Measurements from ENCODE around the gene ERC1. TPM values are rescaled to one million over a fixed set of nuclear protein-coding genes. Genes with fewer than 3 reads are reported as not detected.

ERC1 gene
- total RNA-seq, 4 donors from 2014 or later = 58.0 to 83.2 (median 73.5) TPM

DNA sequence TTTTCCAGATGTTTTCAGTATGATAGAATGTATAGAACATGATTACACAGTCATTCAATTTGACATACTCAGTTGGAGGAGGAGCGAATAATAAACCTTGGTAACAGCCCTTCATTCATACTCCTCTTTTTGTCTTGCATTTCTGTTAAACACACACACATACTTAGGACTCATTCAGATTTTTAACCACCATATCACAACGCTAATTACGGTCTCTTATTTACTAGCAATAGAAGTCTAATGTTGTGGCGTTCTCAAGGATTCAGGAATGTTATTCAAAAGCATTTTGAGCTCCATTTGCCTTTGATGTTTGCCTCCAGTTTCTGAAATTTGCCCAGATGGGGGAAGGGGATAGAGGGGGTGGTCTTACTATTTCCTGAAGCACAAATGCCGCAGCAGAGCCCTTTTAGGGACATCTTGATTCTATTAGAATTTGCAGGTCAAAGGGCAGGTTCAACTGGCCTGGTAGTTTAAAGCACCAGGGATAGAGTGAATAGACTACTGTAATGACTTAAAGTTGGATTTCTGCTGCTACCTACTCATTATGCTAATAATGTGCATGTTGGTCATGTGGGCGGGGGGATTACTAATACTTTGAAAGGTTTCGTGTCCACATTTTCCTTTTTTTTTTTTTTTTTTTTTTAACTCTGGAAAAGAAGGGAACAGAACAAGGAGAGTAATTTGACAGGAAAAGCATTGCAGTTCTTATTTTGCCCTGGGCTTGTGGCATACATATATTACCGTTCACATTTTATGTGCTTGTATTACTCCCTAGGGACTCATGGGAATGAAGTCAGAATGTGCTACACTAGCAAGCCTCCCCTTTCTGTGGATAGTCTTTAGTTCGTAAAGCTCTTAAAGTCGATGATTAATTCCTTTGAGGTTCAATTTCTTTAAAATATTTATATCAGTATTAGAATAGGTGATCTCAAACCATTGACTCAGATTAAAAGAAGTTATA is 376.6 kb downstream of the ERC1 start:
- Histone ChIP-seq H3K4me3 (no peak overlapping the region), H3K27ac (no peak overlapping the region), H3K9me3 (no peaks in the 10 kb centered on the region), H3K36me3 (peaks cover 0 to 10% (median 0%) of the 10 kb centered on the region in 3 donors), H3K27me3 (no peaks in the 10 kb centered on the region), H3K4me1 (peaks cover 0 to 23% (median 4%) of the 10 kb centered on the region in 4 donors)
- 47 to 50% methylated on average over 10 of the region's 10 CpGs for WGBS, 2 donors
- DNase-seq (ENCODE audit: low spot score in 2 of 2) = no peak
- TF ChIP-seq, protein P1, sequence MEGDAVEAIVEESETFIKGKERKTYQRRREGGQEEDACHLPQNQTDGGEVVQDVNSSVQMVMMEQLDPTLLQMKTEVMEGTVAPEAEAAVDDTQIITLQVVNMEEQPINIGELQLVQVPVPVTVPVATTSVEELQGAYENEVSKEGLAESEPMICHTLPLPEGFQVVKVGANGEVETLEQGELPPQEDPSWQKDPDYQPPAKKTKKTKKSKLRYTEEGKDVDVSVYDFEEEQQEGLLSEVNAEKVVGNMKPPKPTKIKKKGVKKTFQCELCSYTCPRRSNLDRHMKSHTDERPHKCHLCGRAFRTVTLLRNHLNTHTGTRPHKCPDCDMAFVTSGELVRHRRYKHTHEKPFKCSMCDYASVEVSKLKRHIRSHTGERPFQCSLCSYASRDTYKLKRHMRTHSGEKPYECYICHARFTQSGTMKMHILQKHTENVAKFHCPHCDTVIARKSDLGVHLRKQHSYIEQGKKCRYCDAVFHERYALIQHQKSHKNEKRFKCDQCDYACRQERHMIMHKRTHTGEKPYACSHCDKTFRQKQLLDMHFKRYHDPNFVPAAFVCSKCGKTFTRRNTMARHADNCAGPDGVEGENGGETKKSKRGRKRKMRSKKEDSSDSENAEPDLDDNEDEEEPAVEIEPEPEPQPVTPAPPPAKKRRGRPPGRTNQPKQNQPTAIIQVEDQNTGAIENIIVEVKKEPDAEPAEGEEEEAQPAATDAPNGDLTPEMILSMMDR (IDR thresholded peaks at IDR 0.05) = no peak
- TF ChIP-seq POLR2A (IDR thresholded peaks at IDR 0.05) (no peak), EP300 (IDR thresholded peaks at IDR 0.05) (no peak)

DNA sequence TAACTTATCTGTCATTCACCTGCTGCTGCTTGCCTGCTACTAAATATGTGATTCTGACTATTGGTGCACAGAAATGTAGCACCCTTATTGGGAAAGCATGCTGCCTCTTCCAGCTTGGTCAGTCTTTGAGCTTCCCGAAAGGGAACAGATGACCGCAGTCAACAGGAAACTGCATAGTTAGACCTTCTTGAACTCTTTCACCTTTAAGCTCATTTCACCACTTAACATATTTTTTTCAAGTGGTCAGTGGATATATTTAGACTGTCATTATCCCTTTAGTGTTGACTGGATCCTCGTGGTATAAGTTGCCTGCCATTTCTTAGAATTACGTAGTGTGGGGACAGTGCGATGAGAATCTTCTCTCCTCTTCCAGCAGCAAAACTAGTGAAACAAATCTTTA is 378.4 kb downstream of the ERC1 start:
- Histone ChIP-seq H3K9me3 (no peaks in the 10 kb centered on the region), H3K4me1 (peaks cover 0 to 23% (median 4%) of the 10 kb centered on the region in 4 donors), H3K27ac (no peak overlapping the region), H3K27me3 (no peaks in the 10 kb centered on the region), H3K36me3 (peaks cover 0 to 19% (median 0%) of the 10 kb centered on the region in 3 donors), H3K4me3 (no peak overlapping the region)
- WGBS, 2 donors = 80 to 82% methylated on average over 5 of the region's 5 CpGs
- TF ChIP-seq POLR2A (IDR thresholded peaks at IDR 0.05) (no peak), EP300 (IDR thresholded peaks at IDR 0.05) (no peak)
- TF ChIP-seq, protein P1 (IDR thresholded peaks at IDR 0.05) = no peak
- DNase-seq (ENCODE audit: low spot score in 2 of 2) = no peak

DNA sequence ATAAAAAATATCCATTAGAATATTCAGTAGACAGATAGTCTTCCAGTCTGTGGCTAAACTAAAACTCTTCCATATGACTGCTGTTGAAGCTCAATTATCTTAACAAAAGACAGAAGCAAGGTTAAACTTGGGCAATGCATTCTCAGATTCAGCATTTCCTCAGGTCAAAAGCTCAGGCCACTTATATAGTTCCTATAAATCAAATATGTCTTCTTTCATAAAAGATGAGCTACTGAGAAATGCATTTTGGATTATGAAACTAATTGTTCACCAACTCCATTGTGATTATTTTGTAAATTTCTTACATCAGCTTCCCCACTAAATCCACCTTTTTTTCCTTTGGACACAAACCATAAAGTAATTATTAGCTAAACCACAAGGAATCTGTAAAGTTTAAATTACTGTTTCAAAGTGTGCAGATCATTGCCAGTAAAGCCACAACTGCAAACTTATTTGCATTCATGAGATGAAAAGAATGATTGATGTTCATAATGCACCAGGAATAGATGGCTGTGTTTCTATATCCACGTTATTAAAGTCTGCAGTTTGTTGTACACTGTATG is 379.0 kb downstream of the ERC1 start:
- no peak for DNase-seq (ENCODE audit: low spot score in 2 of 2)
- no peak for TF ChIP-seq EP300 (IDR thresholded peaks at IDR 0.05)
- TF ChIP-seq, protein P1 (IDR thresholded peaks at IDR 0.05) = no peak
- TF ChIP-seq POLR2A (IDR thresholded peaks at IDR 0.05) = no peak
- Histone ChIP-seq H3K27ac (no peak overlapping the region), H3K4me3 (no peak overlapping the region), H3K27me3 (no peaks in the 10 kb centered on the region), H3K9me3 (no peaks in the 10 kb centered on the region), H3K4me1 (peaks cover 0 to 23% (median 4%) of the 10 kb centered on the region in 4 donors), H3K36me3 (peaks cover 0 to 22% (median 0%) of the 10 kb centered on the region in 3 donors)
- WGBS, 2 donors = 51 to 64% methylated on average over 1 of the region's 1 CpG

DNA sequence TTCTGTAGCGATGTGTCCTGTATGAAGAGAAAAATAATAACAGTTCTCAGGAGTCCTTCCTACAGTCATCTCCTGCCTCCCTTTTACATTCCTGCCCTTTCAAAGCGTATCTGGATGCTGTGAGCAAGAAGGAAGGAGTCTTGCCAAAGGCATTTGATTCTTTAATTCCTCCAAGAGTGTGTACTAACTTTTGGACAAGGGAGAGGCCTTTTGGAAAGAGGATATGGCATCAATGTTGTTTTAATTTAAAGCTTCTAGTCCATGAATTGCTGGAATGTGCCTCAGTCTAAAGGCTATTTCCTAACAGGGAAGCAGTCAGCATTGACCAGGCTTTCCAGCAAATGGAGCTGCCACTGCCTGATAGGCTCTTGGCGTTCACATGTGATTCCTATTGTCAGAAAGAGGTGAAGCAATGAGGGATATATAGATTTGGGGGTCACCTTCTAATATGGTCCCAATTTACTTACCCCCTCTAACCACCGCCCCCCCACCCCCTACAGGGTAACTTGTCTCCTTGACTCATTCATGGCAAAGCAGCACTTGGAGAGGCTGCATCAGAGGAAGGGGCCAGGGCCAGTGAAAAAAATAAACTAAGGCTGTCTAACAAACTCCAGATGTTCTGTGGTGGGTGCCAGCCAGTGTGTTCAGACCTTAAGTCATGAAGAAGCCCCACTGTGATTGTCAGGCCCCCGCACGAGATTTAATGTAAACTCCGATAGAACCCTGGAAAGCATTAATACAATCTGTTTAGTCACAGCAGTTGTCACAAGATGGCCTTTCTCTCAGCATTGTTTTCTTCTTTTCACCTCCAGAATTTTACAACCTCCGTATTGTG is 383.1 kb downstream of the ERC1 start:
- Histone ChIP-seq H3K36me3 (peaks cover 0 to 46% (median 0%) of the 10 kb centered on the region in 3 donors), H3K27me3 (no peaks in the 10 kb centered on the region), H3K9me3 (no peaks in the 10 kb centered on the region), H3K4me3 (no peak overlapping the region), H3K27ac (no peak overlapping the region), H3K4me1 (peaks cover 0 to 3% (median 0%) of the 10 kb centered on the region in 4 donors)
- no peak for DNase-seq (ENCODE audit: low spot score in 2 of 2)
- TF ChIP-seq EP300 (IDR thresholded peaks at IDR 0.05) (no peak), POLR2A (IDR thresholded peaks at IDR 0.05) (no peak)
- TF ChIP-seq, protein P1 (IDR thresholded peaks at IDR 0.05) = no peak
- WGBS, 2 donors = 75 to 85% methylated on average over 8 of the region's 8 CpGs

Data from tibial nerve (tissue), 4 donors.